AG04450 (cell line): ENCODE measurements around the gene TRPM3. TPM values are rescaled to one million over a fixed set of nuclear protein-coding genes. Genes with fewer than 3 reads are reported as not detected.
"Not testable (repeated sequence)": the region's sequence is repeated elsewhere in the genome, so short reads cannot be mapped to it uniquely, and the experiment has no call there.

Experiments
- CTCF ChIA-PET: fragments of 300-600, 350-600 bp; formaldehyde crosslinking; extraction: SDS; loops from one replicate; lab custom pipeline; 2022; ENCODE audit warnings: antibody characterized with exemption, inconsistent platforms; lab: Charles Lee
- POLR2A ChIA-PET: fragments of 350-600 bp; formaldehyde crosslinking; extraction: SDS; loops from one replicate; lab custom pipeline; 2021; ENCODE audit warnings: antibody characterized with exemption, inconsistent platforms; lab: Yijun Ruan, JAX
- DNase-seq: peaks from one replicate; pipeline ENCODE4 v3.0.0-alpha.2; 2011; ENCODE audit warnings: low read depth, low spot score
- H3K27ac ChIP-seq: one replicate; pipeline ENCODE4 v1.5.1; 2012; ENCODE audit warnings: low read depth, low read length, control low read depth
- H3K27me3 ChIP-seq: one replicate; pipeline ENCODE4 v1.6.0; 2012; ENCODE audit warnings: low read length; ENCODE audit not compliant: control insufficient read depth, insufficient read depth
- H3K4me3 ChIP-seq: 2 replicates; pipeline ENCODE4 v1.5.1; 2011; ENCODE audit warnings: mild to moderate bottlenecking, low read depth, low read length, control low read depth
- H3K9me3 ChIP-seq: 2 replicates; pipeline ENCODE4 v1.5.1; 2012; ENCODE audit warnings: low read length; ENCODE audit not compliant: control insufficient read depth, insufficient read depth
- polyA plus RNA-seq: library from polyadenylated mRNA; depleted of rRNA; stranded (reverse); fragments of >200 nt; gene quantifications from 2 replicates; pipeline ENCODE4 v1.2.3, GENCODE V29; 2011
- TF ChIP-seq, protein P1 (sequence below): IDR thresholded peaks from 2 replicates; pipeline ENCODE4 v1.5.1; 2011; ENCODE audit warnings: low read depth, low read length, control low read depth, inconsistent platforms

Gene TRPM3
- polyA plus RNA-seq, 1 experiment, result 0.01 TPM

DNA sequence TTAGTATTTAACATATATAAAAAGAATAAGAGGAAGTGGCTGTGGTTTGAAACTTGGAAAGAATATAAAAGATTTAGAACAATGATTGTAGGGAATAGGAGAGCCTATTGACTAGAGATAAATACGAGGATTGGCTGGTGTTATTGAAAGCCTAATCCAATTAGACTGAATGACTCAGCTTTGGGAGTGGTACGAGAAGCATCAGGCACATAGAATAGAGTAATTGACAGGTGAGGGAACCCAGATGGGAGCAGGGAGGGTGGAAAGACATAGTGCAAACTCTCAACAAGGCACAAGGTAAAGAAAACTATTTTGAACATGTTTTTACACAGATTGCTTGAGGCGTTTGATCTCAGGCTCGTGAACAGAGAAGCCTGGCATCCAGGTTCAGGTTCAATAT, 368.1 kb downstream of the TRPM3 start:
- ChIA-PET CTCF (no interaction called here), POLR2A (no interaction called here)
- no peak for DNase-seq
- TF ChIP-seq, protein P1, sequence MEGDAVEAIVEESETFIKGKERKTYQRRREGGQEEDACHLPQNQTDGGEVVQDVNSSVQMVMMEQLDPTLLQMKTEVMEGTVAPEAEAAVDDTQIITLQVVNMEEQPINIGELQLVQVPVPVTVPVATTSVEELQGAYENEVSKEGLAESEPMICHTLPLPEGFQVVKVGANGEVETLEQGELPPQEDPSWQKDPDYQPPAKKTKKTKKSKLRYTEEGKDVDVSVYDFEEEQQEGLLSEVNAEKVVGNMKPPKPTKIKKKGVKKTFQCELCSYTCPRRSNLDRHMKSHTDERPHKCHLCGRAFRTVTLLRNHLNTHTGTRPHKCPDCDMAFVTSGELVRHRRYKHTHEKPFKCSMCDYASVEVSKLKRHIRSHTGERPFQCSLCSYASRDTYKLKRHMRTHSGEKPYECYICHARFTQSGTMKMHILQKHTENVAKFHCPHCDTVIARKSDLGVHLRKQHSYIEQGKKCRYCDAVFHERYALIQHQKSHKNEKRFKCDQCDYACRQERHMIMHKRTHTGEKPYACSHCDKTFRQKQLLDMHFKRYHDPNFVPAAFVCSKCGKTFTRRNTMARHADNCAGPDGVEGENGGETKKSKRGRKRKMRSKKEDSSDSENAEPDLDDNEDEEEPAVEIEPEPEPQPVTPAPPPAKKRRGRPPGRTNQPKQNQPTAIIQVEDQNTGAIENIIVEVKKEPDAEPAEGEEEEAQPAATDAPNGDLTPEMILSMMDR, result no peak
- no peak overlapping the region for H3K27ac ChIP-seq
- H3K4me3 ChIP-seq, result no peak overlapping the region
- no peaks in the 10 kb centered on the region for H3K9me3 ChIP-seq
- H3K27me3 ChIP-seq, result no peaks in the 10 kb centered on the region

GRCh38 chr9:70749066-70749465, 372.4 kb downstream of the TRPM3 start:
- ChIA-PET POLR2A (no interaction called here), CTCF (no interaction called here)
- H3K9me3 ChIP-seq, result no peaks in the 10 kb centered on the region
- H3K4me3 ChIP-seq, result no peak overlapping the region
- DNase-seq, result no peak
- no peak overlapping the region for H3K27ac ChIP-seq
- TF ChIP-seq, protein P1, result no peak
- no peaks in the 10 kb centered on the region for H3K27me3 ChIP-seq

DNA sequence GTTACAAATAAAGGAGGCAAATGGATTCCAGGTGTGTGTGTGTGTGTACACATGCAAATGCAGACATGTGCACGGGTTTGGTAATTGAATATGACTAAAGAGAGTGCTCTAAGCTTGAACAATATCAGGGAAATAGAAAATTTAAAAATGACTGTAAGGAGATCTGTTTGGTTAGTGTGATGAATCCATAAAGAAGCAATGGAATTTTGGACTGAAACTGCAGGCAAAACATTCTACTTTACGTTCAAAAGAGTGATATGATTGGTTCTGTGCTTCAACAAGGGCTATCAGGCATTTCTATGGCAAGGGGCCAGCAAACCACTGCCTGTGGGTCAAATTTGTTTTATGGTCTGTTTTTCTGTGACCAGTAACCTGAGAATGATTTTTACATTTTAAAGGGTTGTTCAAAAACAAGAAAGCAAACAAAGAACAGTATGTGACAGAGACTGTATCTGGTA, 374.1 kb downstream of the TRPM3 start:
- no peak overlapping the region for H3K27ac ChIP-seq
- DNase-seq, result no peak
- POLR2A ChIA-PET, result no interaction called here
- no peak overlapping the region for H3K4me3 ChIP-seq
- H3K27me3 ChIP-seq, result no peaks in the 10 kb centered on the region
- TF ChIP-seq, protein P1, result no peak
- H3K9me3 ChIP-seq, result no peaks in the 10 kb centered on the region
- CTCF ChIA-PET, result no interaction called here

GRCh38 chr9:70746760-70747159, 374.7 kb downstream of the TRPM3 start:
- no peak for DNase-seq
- ChIA-PET CTCF (no interaction called here), POLR2A (no interaction called here)
- Histone ChIP-seq H3K9me3 (no peaks in the 10 kb centered on the region), H3K27ac (no peak overlapping the region), H3K4me3 (no peak overlapping the region), H3K27me3 (no peaks in the 10 kb centered on the region)
- TF ChIP-seq, protein P1, result no peak

GRCh38 chr9:70746316-70746715, 375.1 kb downstream of the TRPM3 start:
- ChIA-PET CTCF (no interaction called here), POLR2A (no interaction called here)
- Histone ChIP-seq H3K27me3 (no peaks in the 10 kb centered on the region), H3K27ac (no peak overlapping the region), H3K9me3 (no peaks in the 10 kb centered on the region), H3K4me3 (no peak overlapping the region)
- DNase-seq, result no peak
- TF ChIP-seq, protein P1, result no peak

DNA sequence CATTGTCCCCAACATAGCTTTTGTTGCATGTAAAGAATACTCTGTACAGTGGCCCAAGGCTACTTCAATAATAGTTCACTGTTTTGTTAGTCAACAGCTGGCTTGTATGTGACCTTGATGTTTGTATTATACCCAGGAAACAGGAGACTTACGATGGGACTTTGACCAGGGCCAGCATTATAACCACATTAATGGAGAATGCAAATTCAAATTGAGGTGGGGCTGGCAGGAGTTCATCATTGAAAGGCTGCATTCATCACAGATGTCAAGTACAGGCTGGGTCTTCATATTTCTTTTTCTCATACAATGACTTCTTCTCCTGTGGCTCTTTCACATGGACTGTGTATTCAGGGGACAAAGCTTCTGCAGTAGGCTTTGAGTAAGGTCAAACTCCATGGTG, 396.6 kb downstream of the TRPM3 start:
- H3K27me3 ChIP-seq, H3K4me3 ChIP-seq, CTCF ChIA-PET, DNase-seq, H3K9me3 ChIP-seq, POLR2A ChIA-PET, H3K27ac ChIP-seq: not testable (repeated sequence)

GRCh38 chr9:70724025-70724424, 397.4 kb downstream of the TRPM3 start:
- DNase-seq, CTCF ChIA-PET, H3K9me3 ChIP-seq, POLR2A ChIA-PET, H3K27ac ChIP-seq, H3K4me3 ChIP-seq, H3K27me3 ChIP-seq: not testable (repeated sequence)

GRCh38 chr9:70706797-70707196, 414.6 kb downstream of the TRPM3 start:
- H3K27me3 ChIP-seq, DNase-seq, H3K4me3 ChIP-seq, CTCF ChIA-PET, POLR2A ChIA-PET, H3K27ac ChIP-seq, H3K9me3 ChIP-seq: not testable (repeated sequence)
